VCaP (cell line): ENCODE measurements around the gene CMPK1.

Experiments
- H3K27ac ChIP-seq: fragments of 450-650 bp; 2 replicates; pipeline ENCODE4 v1.5.1; 2017
- CTCF ChIP-seq: fragments of 450-650 bp; conservative IDR thresholded peaks from 2 replicates; pipeline ENCODE4 v1.5.1; 2017; ENCODE audit warnings: mild to moderate bottlenecking, moderate library complexity

The CMPK1 gene

GRCh38 chr1:47371016-47371517, 37.5 kb downstream of the CMPK1 start:
- H3K27ac ChIP-seq: no peak overlapping the region
- no peak for TF ChIP-seq CTCF

- no peak for TF ChIP-seq CTCF
Observed at GRCh38 chr1:47374501-47374900, 40.9 kb downstream of the CMPK1 start.

DNA sequence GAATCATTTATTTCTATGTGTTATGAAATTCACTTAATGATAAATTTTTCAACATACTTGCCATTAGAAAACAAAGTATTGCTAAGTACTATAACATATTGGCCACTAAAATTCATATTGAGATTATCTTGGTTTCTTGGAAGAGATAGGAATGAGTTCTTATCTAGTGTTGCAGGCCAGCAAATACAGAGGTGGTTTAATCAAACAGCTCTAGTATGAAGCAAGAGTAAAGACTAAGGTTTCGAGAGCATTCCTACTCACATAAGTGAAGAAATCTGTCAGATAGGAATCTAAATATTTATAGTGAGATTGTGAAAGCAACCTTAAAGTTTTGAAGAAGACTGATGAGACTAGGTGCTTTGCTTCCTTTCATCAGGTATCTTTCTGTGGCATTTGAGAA, 44.6 kb downstream of the CMPK1 start:
- TF ChIP-seq CTCF: no peak

More at GRCh38 chr1:47374501-47374900, 40.9 kb downstream of the CMPK1 start:
- no peak overlapping the region for H3K27ac ChIP-seq

DNA sequence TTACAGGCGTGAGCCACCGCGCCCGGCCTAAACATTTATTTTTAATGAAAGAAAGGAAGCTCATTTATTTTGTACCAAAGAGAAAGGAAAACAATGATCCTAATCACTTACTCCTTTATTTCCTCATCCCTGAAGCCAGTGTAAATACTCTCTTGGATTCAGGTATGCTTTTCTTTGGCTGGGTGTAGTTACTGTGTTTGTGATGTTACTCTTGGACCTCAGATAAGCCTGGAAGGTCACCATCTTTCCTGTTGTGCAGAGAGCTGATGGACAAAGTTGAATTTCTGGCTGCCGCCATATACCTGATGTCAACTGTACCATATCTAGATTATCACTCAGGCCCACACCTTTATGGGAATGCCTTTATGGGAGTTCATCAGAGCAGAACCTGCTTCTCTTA, 47.1 kb downstream of the CMPK1 start:
- TF ChIP-seq CTCF: no peak
- peak overlapping the region; percentile 71 for H3K27ac ChIP-seq

More for the DNA sequence above, 44.6 kb downstream of the CMPK1 start:
- H3K27ac ChIP-seq: no peak overlapping the region

DNA sequence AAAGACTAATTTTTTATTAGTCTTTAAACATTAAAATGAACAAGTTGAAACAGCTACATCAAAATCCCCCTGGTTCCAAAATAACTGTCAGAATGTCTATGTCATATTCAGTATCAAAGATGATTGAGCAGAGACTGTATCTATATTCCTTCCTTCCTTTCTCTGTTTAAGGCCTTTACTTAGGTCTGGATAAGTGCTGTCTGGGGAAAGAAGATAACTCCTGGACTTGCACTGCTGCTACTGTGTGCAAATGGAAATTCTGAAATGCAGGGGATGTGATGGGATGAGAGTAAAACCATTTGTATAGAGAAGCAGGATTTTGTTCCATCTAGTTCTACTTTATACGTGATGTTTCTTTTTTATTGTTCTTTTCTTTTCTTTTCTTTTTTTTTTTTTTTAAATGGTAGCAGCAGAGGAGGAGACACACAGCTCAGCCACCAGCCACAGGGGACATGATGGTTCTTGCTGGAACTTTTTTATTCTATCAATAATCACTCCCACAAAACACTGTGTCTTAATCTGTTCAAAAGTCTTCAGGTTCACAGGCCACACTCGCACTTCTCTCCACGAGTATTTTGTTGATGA, 48.9 kb downstream of the CMPK1 start:
- peak overlapping the region; percentile 71; the same call in 1 of the 2 replicates for H3K27ac ChIP-seq

DNA sequence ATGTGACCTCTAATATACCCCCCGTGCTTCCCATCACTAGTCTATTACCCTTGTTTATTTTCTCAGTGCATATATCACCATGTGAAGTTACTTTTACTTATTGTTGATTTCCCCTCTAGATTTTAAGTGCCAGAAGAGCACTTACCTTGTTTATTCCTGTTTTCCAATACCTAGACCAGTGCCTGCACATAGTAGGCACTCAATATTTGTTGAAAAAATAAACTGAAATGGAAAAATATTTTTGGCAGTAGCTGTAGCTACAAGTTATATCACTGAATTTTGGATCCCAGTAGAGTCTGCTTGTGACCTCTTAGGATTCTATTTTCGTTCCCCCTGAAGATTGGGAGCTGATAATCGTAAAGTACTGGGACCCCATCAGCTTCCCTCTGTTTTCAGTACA, 50.5 kb downstream of the CMPK1 start:
- TF ChIP-seq CTCF: no peak

More for the DNA sequence above, 48.9 kb downstream of the CMPK1 start:
- no peak for TF ChIP-seq CTCF

GRCh38 chr1:47385020-47385419, 51.4 kb downstream of the CMPK1 start:
- no peak overlapping the region for H3K27ac ChIP-seq
- TF ChIP-seq CTCF: no peak

More for the DNA sequence above, 50.5 kb downstream of the CMPK1 start:
- H3K27ac ChIP-seq: no peak overlapping the region
